Esophagus muscularis mucosa (tissue), 4 donors: Measurements from ENCODE around the gene UFD1. TPM values are rescaled to one million over a fixed set of nuclear protein-coding genes. Genes with fewer than 3 reads are reported as not detected.
A peak's percentile ranks its signal among the peaks of the same experiment; 100 is the strongest.

ENCODE experiments used
- DNase-seq: peaks from one replicate; pipeline ENCODE4 v3.0.0-alpha.2; 2017; ENCODE audit errors: extremely low spot score
- H3K27ac ChIP-seq, 4 donors: fragments of 200-600 bp; sonication (generic); replicated peaks in 1 of 4; 1 replicate in 3 of 4; 2 replicates in 1 of 4; pipeline ENCODE4 v1.5.1; 2016 to 2019; ENCODE audit warnings: mild to moderate bottlenecking in 1 of 4
- H3K27me3 ChIP-seq, 4 donors: fragments of 200-600 bp; sonication (generic); one replicate each; pipeline versions ENCODE4 v1.5.1 to v1.6.0; 2016 to 2019
- H3K36me3 ChIP-seq, 4 donors: fragments of 200-600 bp; sonication (generic); one replicate each; pipeline ENCODE4 v1.5.1; 2016 to 2019
- H3K4me1 ChIP-seq, 4 donors: fragments of 200-600 bp; sonication (generic); one replicate each; pipeline ENCODE4 v1.5.1; 2016 to 2019
- H3K4me3 ChIP-seq, 4 donors: fragments of 200-600 bp; sonication (generic); 1 replicate in 2 of 4; 2 replicates in 2 of 4; pipeline ENCODE4 v1.5.1; 2016 to 2019; ENCODE audit warnings: mild to moderate bottlenecking in 4 of 4, moderate library complexity in 1 of 4
- H3K9me3 ChIP-seq, 4 donors: fragments of 200-600 bp; sonication (generic); 1 replicate in 3 of 4; 2 replicates in 1 of 4; pipeline ENCODE4 v1.5.1; 2016 to 2019
- CTCF ChIP-seq, 3 experiments: fragments of 200-600 bp in 2 of 3; fragments of 450-650 bp in 1 of 3; sonication (generic) in 2 of 3; IDR thresholded peaks; one replicate each; pipeline ENCODE4 v1.5.1; 2017 to 2019; ENCODE audit warnings: antibody characterized with exemption in 3 of 3, mild to moderate bottlenecking in 2 of 3, moderate library complexity in 1 of 3
- EP300 ChIP-seq: sonication (generic); formaldehyde crosslinking; IDR thresholded peaks from one replicate; pipeline ENCODE4 v1.6.1; 2017; ENCODE audit warnings: antibody characterized with exemption
- POLR2A ChIP-seq: fragments of 450-650 bp; IDR thresholded peaks from one replicate; pipeline ENCODE4 v1.6.1; 2017; ENCODE audit warnings: antibody characterized with exemption, moderate library complexity, mild to moderate bottlenecking, low read depth
- POLR2AphosphoS5 ChIP-seq, 2 donors: sonication (generic); formaldehyde crosslinking; IDR thresholded peaks; one replicate each; pipeline ENCODE4 v1.6.1; 2017; ENCODE audit warnings: antibody characterized with exemption in 2 of 2
- WGBS: methylation state at CpG from one replicate; pipeline ENCODE4 v1.1.5; 2018; 5-methylcytosine and 5-hydroxymethylcytosine counted together
- intact Hi-C: fragments of 100-400 bp; cut with DNase I; formaldehyde crosslinking; loops from one replicate; pipeline ENCODE4 v1.15.1; 2023
- total RNA-seq, 4 donors: library from RNA; depleted of rRNA; stranded (reverse); fragments of >200 nt; gene quantifications; one replicate each; pipeline versions ENCODE4 v1.1.0 to v1.2.1, GENCODE V29; 2016

Gene UFD1
- total RNA-seq, 4 donors from 2014 or later = 54.8 to 65.2 (median 57.1) TPM

- H3K9me3 ChIP-seq = no peaks in the 10 kb centered on the region
- WGBS = 78% methylated on average over 2 of the region's 2 CpGs
- H3K4me3 ChIP-seq = no peak overlapping the region
- DNase-seq = no peak
- intact Hi-C loops = loop anchor here (5.0 kb wide), 2 partner anchors 37 to 258 kb away; partner anchors contain the start of gene SLC25A1
- H3K4me1 ChIP-seq = peaks cover 21 to 28% (median 24%) of the 10 kb centered on the region in 4 donors
- no peak overlapping the region for H3K27ac ChIP-seq
- TF ChIP-seq EP300 (no peak), CTCF (IDR thresholded peaks at IDR 0.05) (no peak), POLR2A (no peak), POLR2AphosphoS5 (IDR thresholded peaks at IDR 0.05) (no peak)
- H3K27me3 ChIP-seq = no peaks in the 10 kb centered on the region
- H3K36me3 ChIP-seq = peaks cover 14 to 47% (median 26%) of the 10 kb centered on the region in 4 donors
These were observed 44.0 kb downstream of the UFD1 start for GRCh38 chr22:19434829-19435580.

- H3K27me3 ChIP-seq = no peaks in the 10 kb centered on the region
- DNase-seq = no peak
- intact Hi-C loops = loop anchor here (5.0 kb wide), 2 partner anchors 38 to 257 kb away; partner anchors contain the start of gene SLC25A1
- H3K9me3 ChIP-seq = no peaks in the 10 kb centered on the region
- H3K4me3 ChIP-seq = no peak overlapping the region
- no peak overlapping the region for H3K27ac ChIP-seq
- peaks cover 10 to 43% (median 26%) of the 10 kb centered on the region in 4 donors for H3K36me3 ChIP-seq
- peaks cover 27 to 34% (median 30%) of the 10 kb centered on the region in 4 donors for H3K4me1 ChIP-seq
- 93% methylated on average over 5 of the region's 7 CpGs for WGBS
- no peak for TF ChIP-seq POLR2A
- TF ChIP-seq CTCF (IDR thresholded peaks at IDR 0.05) = no peak
- no peak for TF ChIP-seq EP300
- TF ChIP-seq POLR2AphosphoS5 (IDR thresholded peaks at IDR 0.05) = no peak
These were observed 44.6 kb downstream of the UFD1 start for GRCh38 chr22:19434401-19434800.

GRCh38 chr22:19432133-19432851 is 46.7 kb downstream of the UFD1 start, which contains the start of gene MRPL40:
MRPL40 (plus strand) TSS chr22:19432545; CDS start chr22:19432555, 10 bp downstream.
- intact Hi-C loops = loop anchor here (5.0 kb wide), 2 partner anchors 40 to 255 kb away; partner anchors contain the start of gene SLC25A1
- Histone ChIP-seq H3K27ac (peak within 1 kb of the TSS; percentile 92 to 99 (median 98)), H3K27me3 (no peaks in the 10 kb centered on the region), H3K36me3 (peaks cover 10 to 32% (median 26%) of the 10 kb centered on the region in 4 donors), H3K9me3 (no peaks in the 10 kb centered on the region), H3K4me3 (peak within 1 kb of the TSS; percentile 82 to 98 (median 92)), H3K4me1 (peaks cover 30 to 45% (median 38%) of the 10 kb centered on the region in 4 donors)
- DNase-seq = peak; percentile 96
- under 1% methylated on average over 32 of the region's 74 CpGs for WGBS
- TF ChIP-seq EP300 = no peak
- peak; percentile 60 for TF ChIP-seq POLR2A
- TF ChIP-seq POLR2AphosphoS5 (IDR thresholded peaks at IDR 0.05) = peak; percentile 93 to 97
- TF ChIP-seq CTCF (IDR thresholded peaks at IDR 0.05) = peak in 2 of 3 experiments; percentile 8 to 33

- H3K27me3 ChIP-seq = no peaks in the 10 kb centered on the region
- peaks cover 30 to 45% (median 38%) of the 10 kb centered on the region in 4 donors for H3K4me1 ChIP-seq
- peak within 1 kb of the TSS; percentile 92 to 99 (median 98) for H3K27ac ChIP-seq
- H3K4me3 ChIP-seq = peak within 1 kb of the TSS; percentile 82 to 98 (median 92)
- WGBS = 3% methylated on average over 7 of the region's 66 CpGs
- DNase-seq = no peak
- intact Hi-C loops = loop anchor here (5.0 kb wide), 2 partner anchors 41 to 254 kb away; partner anchors contain the start of gene SLC25A1
- H3K36me3 ChIP-seq = peaks cover 10 to 26% (median 21%) of the 10 kb centered on the region in 4 donors
- H3K9me3 ChIP-seq = no peaks in the 10 kb centered on the region
- peak in 1 of 2 donors; percentile 76 for TF ChIP-seq POLR2AphosphoS5 (IDR thresholded peaks at IDR 0.05)
- no peak for TF ChIP-seq CTCF (IDR thresholded peaks at IDR 0.05)
These were observed 47.3 kb downstream of the UFD1 start, which contains the start of gene HIRA for GRCh38 chr22:19431649-19432132. HIRA (minus strand) TSS chr22:19431733; CDS start chr22:19431476, 257 bp downstream.
